Neural progenitor cell (in vitro differentiated cells): ENCODE results near the gene UGT1A10. TPM values are rescaled to one million over a fixed set of nuclear protein-coding genes. Genes with fewer than 3 reads are reported as not detected.

Experiments used
- DNase-seq: peaks from one replicate; pipeline ENCODE4 v3.0.0-alpha.2; 2016; ENCODE audit warnings: low spot score
- H2AFZ ChIP-seq: fragments of 200-600 bp; sonication (generic); replicated peaks from 2 replicates; pipeline ENCODE4 v1.6.1; 2016; ENCODE audit warnings: antibody characterized with exemption
- H3F3A ChIP-seq: fragments of 200-600 bp; sonication (generic); 2 replicates; pipeline ENCODE4 v1.6.1; 2016; ENCODE audit warnings: antibody characterized with exemption, low read depth
- H3K27ac ChIP-seq: fragments of 200-600 bp; sonication (generic); 2 replicates; pipeline ENCODE4 v1.5.1; 2016; ENCODE audit warnings: mild to moderate bottlenecking
- H3K27me3 ChIP-seq: fragments of 200-600 bp; sonication (generic); 2 replicates; pipeline ENCODE4 v1.6.1; 2016; ENCODE audit warnings: mild to moderate bottlenecking, moderate library complexity
- H3K36me3 ChIP-seq: fragments of 200-600 bp; sonication (generic); 2 replicates; pipeline ENCODE4 v1.5.1; 2016
- H3K4me1 ChIP-seq: fragments of 200-600 bp; sonication (generic); 2 replicates; pipeline ENCODE4 v1.6.1; 2016; ENCODE audit warnings: mixed run types
- H3K4me2 ChIP-seq: fragments of 200-600 bp; sonication (generic); 2 replicates; pipeline ENCODE4 v1.6.1; 2016
- H3K4me3 ChIP-seq: fragments of 200-600 bp; sonication (generic); 2 replicates; pipeline ENCODE4 v1.5.1; 2016
- H3K79me2 ChIP-seq: fragments of 200-600 bp; sonication (generic); 2 replicates; pipeline ENCODE4 v1.6.1; 2016; ENCODE audit warnings: low read depth
- H3K9ac ChIP-seq: fragments of 200-600 bp; sonication (generic); 2 replicates; pipeline ENCODE4 v1.6.1; 2016
- H3K9me3 ChIP-seq: fragments of 200-600 bp; sonication (generic); 2 replicates; pipeline ENCODE4 v1.5.1; 2016; ENCODE audit warnings: low read depth
- H4K20me1 ChIP-seq: fragments of 200-600 bp; sonication (generic); 2 replicates; pipeline ENCODE4 v1.6.1; 2016; ENCODE audit warnings: low read depth
- H3K27ac Mint-ChIP-seq: 3 replicates; pipeline ENCODE4 v1.8.0; 2021; ENCODE audit warnings: mixed read lengths
- H3K27me3 Mint-ChIP-seq: 2 replicates; pipeline ENCODE4 v1.8.0; 2022; ENCODE audit warnings: low read depth, mild to moderate bottlenecking, inconsistent platforms, moderate library complexity, mixed read lengths; ENCODE audit not compliant: insufficient read depth
- H3K36me3 Mint-ChIP-seq: 3 replicates; pipeline ENCODE4 v1.8.0; 2021; ENCODE audit warnings: mixed read lengths
- H3K4me1 Mint-ChIP-seq: 3 replicates; pipeline ENCODE4 v1.8.0; 2021; ENCODE audit warnings: mixed read lengths
- H3K4me3 Mint-ChIP-seq: 3 replicates; pipeline ENCODE4 v1.8.0; 2021; ENCODE audit warnings: mild to moderate bottlenecking, moderate library complexity, mixed read lengths
- H3K9me3 Mint-ChIP-seq: 3 replicates; pipeline ENCODE4 v1.8.0; 2020; ENCODE audit warnings: mixed read lengths
- EZH2 ChIP-seq: fragments of 200-600 bp; sonication (generic); IDR thresholded peaks from 2 replicates; pipeline ENCODE4 v1.6.1; 2017; ENCODE audit warnings: antibody characterized with exemption, mild to moderate bottlenecking, moderate library complexity
- EZH2phosphoT487 ChIP-seq: fragments of 200-600 bp; sonication (generic); IDR thresholded peaks from 2 replicates; pipeline ENCODE4 v1.6.1; 2017; ENCODE audit warnings: antibody characterized with exemption
- total RNA-seq: library from RNA; depleted of rRNA; stranded (reverse); fragments of >200 nt; gene quantifications from 2 replicates; pipeline ENCODE4 v1.2.3, GENCODE V29; 2015; ENCODE audit warnings: low replicate concordance
- TF ChIP-seq, protein P1 (sequence below): fragments of 200-600 bp; sonication (generic); IDR thresholded peaks from 2 replicates; pipeline ENCODE4 v1.5.1; 2017; ENCODE audit warnings: antibody characterized with exemption, mild to moderate bottlenecking

Gene UGT1A10
- total RNA-seq, 1 donor from 2014 or later: not detected

DNA sequence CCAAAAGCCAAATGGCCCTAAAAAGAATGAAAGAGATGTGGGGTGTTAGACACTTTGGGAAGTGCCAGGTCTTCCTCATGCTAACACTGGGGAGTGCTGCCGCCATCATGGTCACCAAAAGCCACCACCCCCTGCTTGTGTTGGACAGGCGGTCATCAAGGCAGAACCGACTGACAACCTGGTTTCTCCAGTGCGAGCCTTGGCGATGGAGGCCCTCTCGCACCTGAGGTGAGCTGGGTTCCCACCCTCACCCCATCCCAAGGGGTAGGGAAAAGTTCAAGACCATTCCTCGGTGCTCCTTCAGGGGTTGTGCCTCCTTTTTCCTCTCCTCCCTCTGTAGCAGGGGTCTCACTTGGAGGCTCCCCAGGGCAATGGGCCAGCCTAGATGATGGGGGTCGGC lies 175.5 kb downstream of the UGT1A10 start:
- no peaks in the 10 kb centered on the region for H3K27me3 Mint-ChIP-seq
- H3K9me3 ChIP-seq: no peaks in the 10 kb centered on the region
- no peaks in the 10 kb centered on the region for H3K4me1 ChIP-seq
- no peak overlapping the region for H3K4me3 ChIP-seq
- no peaks in the 10 kb centered on the region for H3K36me3 Mint-ChIP-seq
- no peaks in the 10 kb centered on the region for H3K79me2 ChIP-seq
- no peak overlapping the region for H3K27ac Mint-ChIP-seq
- no peaks in the 10 kb centered on the region for H3K27me3 ChIP-seq
- no peaks in the 10 kb centered on the region for H3K36me3 ChIP-seq
- no peak overlapping the region for H3K4me3 Mint-ChIP-seq
- no peak overlapping the region for H2AFZ ChIP-seq
- DNase-seq: no peak
- no peaks in the 10 kb centered on the region for H3K9me3 Mint-ChIP-seq
- no peak overlapping the region for H3K9ac ChIP-seq
- H3F3A ChIP-seq: no peaks in the 10 kb centered on the region
- H3K4me1 Mint-ChIP-seq: peaks cover 6% of the 10 kb centered on the region
- no peak overlapping the region for H3K27ac ChIP-seq
- TF ChIP-seq EZH2phosphoT487 (no peak), EZH2 (no peak)
- TF ChIP-seq, protein P1, sequence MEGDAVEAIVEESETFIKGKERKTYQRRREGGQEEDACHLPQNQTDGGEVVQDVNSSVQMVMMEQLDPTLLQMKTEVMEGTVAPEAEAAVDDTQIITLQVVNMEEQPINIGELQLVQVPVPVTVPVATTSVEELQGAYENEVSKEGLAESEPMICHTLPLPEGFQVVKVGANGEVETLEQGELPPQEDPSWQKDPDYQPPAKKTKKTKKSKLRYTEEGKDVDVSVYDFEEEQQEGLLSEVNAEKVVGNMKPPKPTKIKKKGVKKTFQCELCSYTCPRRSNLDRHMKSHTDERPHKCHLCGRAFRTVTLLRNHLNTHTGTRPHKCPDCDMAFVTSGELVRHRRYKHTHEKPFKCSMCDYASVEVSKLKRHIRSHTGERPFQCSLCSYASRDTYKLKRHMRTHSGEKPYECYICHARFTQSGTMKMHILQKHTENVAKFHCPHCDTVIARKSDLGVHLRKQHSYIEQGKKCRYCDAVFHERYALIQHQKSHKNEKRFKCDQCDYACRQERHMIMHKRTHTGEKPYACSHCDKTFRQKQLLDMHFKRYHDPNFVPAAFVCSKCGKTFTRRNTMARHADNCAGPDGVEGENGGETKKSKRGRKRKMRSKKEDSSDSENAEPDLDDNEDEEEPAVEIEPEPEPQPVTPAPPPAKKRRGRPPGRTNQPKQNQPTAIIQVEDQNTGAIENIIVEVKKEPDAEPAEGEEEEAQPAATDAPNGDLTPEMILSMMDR: no peak
- no peaks in the 10 kb centered on the region for H4K20me1 ChIP-seq
- H3K4me2 ChIP-seq: no peak overlapping the region

DNA sequence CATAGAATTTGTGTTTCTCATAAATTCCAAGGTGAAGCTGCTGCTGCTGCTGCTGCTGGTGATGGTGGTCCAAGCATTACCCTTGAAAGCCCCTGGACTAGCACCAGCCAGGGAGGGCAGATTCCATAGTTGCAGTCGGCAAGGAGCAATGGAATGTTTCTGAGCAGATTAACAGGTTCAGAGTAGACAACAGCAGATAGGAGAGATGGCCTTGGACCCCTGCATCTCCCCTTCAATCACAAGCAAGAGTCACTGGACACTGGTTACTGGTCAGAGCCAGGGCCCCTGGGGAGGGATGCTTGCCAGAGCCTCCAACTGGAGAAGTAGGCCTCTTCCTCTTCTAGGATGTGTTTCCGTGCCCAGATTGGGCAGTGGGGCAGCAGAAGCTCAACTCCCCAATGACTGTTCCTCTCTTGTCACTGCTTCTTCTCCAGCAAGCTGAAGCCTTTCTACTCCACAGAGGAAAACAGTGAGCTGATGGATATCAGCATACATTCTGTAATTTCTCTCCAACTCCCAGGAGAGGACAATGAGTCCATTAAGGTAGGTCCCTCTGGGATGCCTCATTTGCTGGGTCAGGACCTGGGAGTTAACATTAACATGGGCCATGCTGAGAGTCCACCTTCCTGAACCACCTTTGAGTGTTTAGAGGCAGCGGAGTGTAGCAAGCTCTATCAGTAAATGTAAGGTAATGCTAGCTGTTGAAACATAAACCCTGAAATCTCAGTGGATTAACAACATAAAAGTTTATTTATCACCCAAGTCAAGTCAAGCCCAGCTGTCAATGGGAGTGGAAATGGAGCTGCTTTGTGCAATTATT lies 177.2 kb downstream of the UGT1A10 start:
- H3K27me3 ChIP-seq: no peaks in the 10 kb centered on the region
- no peak overlapping the region for H3K4me3 Mint-ChIP-seq
- H3K36me3 Mint-ChIP-seq: no peaks in the 10 kb centered on the region
- H3K36me3 ChIP-seq: no peaks in the 10 kb centered on the region
- no peaks in the 10 kb centered on the region for H3K4me1 ChIP-seq
- TF ChIP-seq, protein P1: no peak
- TF ChIP-seq EZH2phosphoT487: no peak
- TF ChIP-seq EZH2: no peak
- no peaks in the 10 kb centered on the region for H4K20me1 ChIP-seq
- no peaks in the 10 kb centered on the region for H3F3A ChIP-seq
- no peak overlapping the region for H3K27ac ChIP-seq
- H3K9me3 ChIP-seq: no peaks in the 10 kb centered on the region
- no peak overlapping the region for H3K4me2 ChIP-seq
- no peaks in the 10 kb centered on the region for H3K9me3 Mint-ChIP-seq
- H2AFZ ChIP-seq: no peak overlapping the region
- no peak overlapping the region for H3K9ac ChIP-seq
- peaks cover 10% of the 10 kb centered on the region for H3K4me1 Mint-ChIP-seq
- H3K79me2 ChIP-seq: no peaks in the 10 kb centered on the region
- DNase-seq: no peak
- H3K4me3 ChIP-seq: no peak overlapping the region
- H3K27me3 Mint-ChIP-seq: peaks cover 4% of the 10 kb centered on the region
- no peak overlapping the region for H3K27ac Mint-ChIP-seq

DNA sequence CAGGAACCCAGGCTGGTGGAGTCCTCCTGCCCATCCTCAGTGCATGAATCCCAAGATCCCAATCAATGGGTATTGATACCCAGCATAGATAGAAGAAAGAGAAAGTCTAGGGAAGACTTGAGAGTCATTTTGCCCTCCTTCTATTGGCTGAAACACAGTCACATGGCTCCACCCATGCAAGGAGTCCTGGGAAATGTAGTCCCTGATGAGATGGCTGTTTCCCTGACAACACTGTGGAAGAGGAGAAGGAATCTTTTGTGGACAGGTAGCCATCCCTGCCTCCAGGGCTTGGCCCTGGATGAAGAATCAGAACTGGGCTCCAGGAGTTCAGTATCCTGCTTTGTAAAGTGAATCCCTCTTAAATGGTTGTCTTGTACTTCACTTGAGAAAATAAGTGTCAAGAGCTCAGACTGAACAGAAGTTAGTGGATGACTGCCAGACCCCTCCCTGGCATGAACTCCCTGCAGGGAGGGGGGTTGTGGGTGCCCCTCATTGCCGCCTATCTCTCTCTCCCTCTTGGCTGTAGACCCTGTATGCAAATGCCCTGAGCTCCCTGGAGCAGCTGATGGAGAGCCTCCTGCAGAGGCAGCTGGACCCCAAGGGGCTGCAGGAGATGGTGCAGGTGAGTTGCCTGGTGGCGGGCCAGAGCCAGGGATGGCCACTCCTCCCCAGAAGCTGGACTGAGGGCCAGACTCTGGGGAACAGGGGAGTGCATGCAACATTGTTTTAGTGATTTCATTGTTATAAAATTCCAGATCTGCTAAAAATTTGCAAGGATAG lies 178.0 kb downstream of the UGT1A10 start:
- Histone ChIP-seq H3K4me3 (no peak overlapping the region), H3K27me3 (no peaks in the 10 kb centered on the region), H3F3A (no peaks in the 10 kb centered on the region), H3K9me3 (no peaks in the 10 kb centered on the region), H3K4me2 (no peak overlapping the region), H4K20me1 (no peaks in the 10 kb centered on the region), H3K9ac (no peak overlapping the region), H3K27ac (no peak overlapping the region), H3K79me2 (no peaks in the 10 kb centered on the region), H2AFZ (no peak overlapping the region), H3K4me1 (no peaks in the 10 kb centered on the region), H3K36me3 (no peaks in the 10 kb centered on the region)
- no peaks in the 10 kb centered on the region for H3K36me3 Mint-ChIP-seq
- peaks cover 10% of the 10 kb centered on the region for H3K4me1 Mint-ChIP-seq
- no peak overlapping the region for H3K4me3 Mint-ChIP-seq
- peak; percentile 20 for DNase-seq
- peaks cover 4% of the 10 kb centered on the region for H3K27me3 Mint-ChIP-seq
- no peak overlapping the region for H3K27ac Mint-ChIP-seq
- TF ChIP-seq, protein P1: no peak
- no peak for TF ChIP-seq EZH2
- no peak for TF ChIP-seq EZH2phosphoT487
- H3K9me3 Mint-ChIP-seq: no peaks in the 10 kb centered on the region
